HepG2 (cell line): ENCODE measurements around the gene LYRM2. TPM values are rescaled to one million over a fixed set of nuclear protein-coding genes. Genes with fewer than 3 reads are reported as not detected.

Experiments
- ATF4 ChIP-seq, 2 experiments: fragments of 450-650 bp in 1 of 2; sonication (generic) in 1 of 2; formaldehyde crosslinking; IDR thresholded peaks; 2 replicates each; pipeline versions ENCODE4 v1.5.0 to v1.8.0; 2020 to 2022; ENCODE audit warnings: mild to moderate bottlenecking in 1 of 2, missing genetic modification reagents in 1 of 2
- DRAP1 ChIP-seq: IDR thresholded peaks from 2 replicates; pipeline ENCODE4 v1.6.1; 2016; ENCODE audit warnings: missing genetic modification reagents, missing compliant biosample characterization
- KAT7 ChIP-seq: IDR thresholded peaks from 2 replicates; pipeline ENCODE4 v1.6.1; 2018; ENCODE audit warnings: borderline replicate concordance, missing compliant biosample characterization
- KDM2A ChIP-seq: sonication (generic); formaldehyde crosslinking; IDR thresholded peaks from 2 replicates; pipeline ENCODE4 v1.4.0; 2020; ENCODE audit warnings: low read depth, missing genetic modification reagents, borderline replicate concordance
- LBX2 ChIP-seq: sonication (generic); formaldehyde crosslinking; IDR thresholded peaks from 2 replicates; pipeline ENCODE4 v1.5.0; 2020; ENCODE audit warnings: missing genetic modification reagents, mild to moderate bottlenecking, borderline replicate concordance
- MED1 ChIP-seq: sonication (generic); formaldehyde crosslinking; IDR thresholded peaks from 2 replicates; pipeline ENCODE4 v1.4.0; 2020; ENCODE audit warnings: missing genetic modification reagents
- NCOA2 ChIP-seq: sonication (generic); formaldehyde crosslinking; IDR thresholded peaks from 2 replicates; pipeline ENCODE4 v1.8.0; 2022; ENCODE audit warnings: inconsistent platforms
- PHF21A ChIP-seq: sonication (generic); formaldehyde crosslinking; IDR thresholded peaks from 2 replicates; pipeline ENCODE4 v1.5.0; 2020; ENCODE audit warnings: mild to moderate bottlenecking, missing genetic modification reagents
- PHF8 ChIP-seq: sonication (generic); formaldehyde crosslinking; IDR thresholded peaks from 2 replicates; pipeline ENCODE4 v1.5.0; 2020; ENCODE audit warnings: missing genetic modification reagents
- POLR2AphosphoS5 ChIP-seq: IDR thresholded peaks from 2 replicates; pipeline ENCODE4 v1.6.1; 2012; ENCODE audit warnings: low read depth, low read length
- SALL2 ChIP-seq: sonication (generic); formaldehyde crosslinking; IDR thresholded peaks from 2 replicates; pipeline ENCODE4 v1.8.1; 2023; ENCODE audit warnings: mild to moderate bottlenecking, missing genetic modification reagents, inconsistent platforms
- SP1 ChIP-seq, 2 experiments: fragments of 450-650 bp in 1 of 2; sonication (generic) in 1 of 2; formaldehyde crosslinking in 1 of 2; IDR thresholded peaks; 2 replicates each; pipeline versions ENCODE4 v1.4.0 to v1.6.1; 2016 to 2020; ENCODE audit warnings: missing genetic modification reagents in 1 of 2
- XRCC5 ChIP-seq: fragments of 200-400 bp; formaldehyde crosslinking; optimal IDR thresholded peaks from 2 replicates; pipeline ENCODE3; 2017; ENCODE audit warnings: mild to moderate bottlenecking, low read length
- ZMYM3 ChIP-seq: sonication (generic); formaldehyde crosslinking; IDR thresholded peaks from 2 replicates; pipeline ENCODE4 v1.5.1; 2020; ENCODE audit warnings: mild to moderate bottlenecking, missing genetic modification reagents
- ZNF224 ChIP-seq: sonication (generic); formaldehyde crosslinking; IDR thresholded peaks from 2 replicates; pipeline ENCODE4 v1.5.0; 2020; ENCODE audit warnings: mild to moderate bottlenecking, missing genetic modification reagents
- ZNF414 ChIP-seq: sonication (generic); formaldehyde crosslinking; IDR thresholded peaks from 2 replicates; pipeline ENCODE4 v1.5.0; 2020; ENCODE audit warnings: missing genetic modification reagents
- ZNF607 ChIP-seq: sonication (generic); formaldehyde crosslinking; IDR thresholded peaks from 2 replicates; pipeline ENCODE4 v1.5.1; 2020; ENCODE audit warnings: missing genetic modification reagents, mild to moderate bottlenecking, borderline replicate concordance
- ZNF614 ChIP-seq: IDR thresholded peaks from 2 replicates; pipeline ENCODE4 v1.6.1; 2018; ENCODE audit warnings: missing biosample characterization, missing genetic modification reagents, inconsistent platforms, borderline replicate concordance
- ZNF713 ChIP-seq: sonication (generic); formaldehyde crosslinking; IDR thresholded peaks from 2 replicates; pipeline ENCODE4 v1.4.0; 2020; ENCODE audit warnings: mild to moderate bottlenecking, missing genetic modification reagents
- ZSCAN25 ChIP-seq: sonication (generic); formaldehyde crosslinking; IDR thresholded peaks from 2 replicates; pipeline ENCODE4 v1.8.0; 2022; ENCODE audit warnings: mild to moderate bottlenecking, missing genetic modification reagents
- ZSCAN31 ChIP-seq: sonication (generic); formaldehyde crosslinking; IDR thresholded peaks from 2 replicates; pipeline ENCODE4 v1.5.0; 2020; ENCODE audit warnings: low read depth, mild to moderate bottlenecking, missing genetic modification reagents
- polyA plus RNA-seq, 8 experiments: library from polyadenylated mRNA; depleted of rRNA in 3 of 8; stranded (reverse) in 7 of 8; unstranded in 1 of 8; fragments of >200 nt; fragmentation: Illumina TruSeq in 4 of 8; extraction: Trizol in 4 of 8; gene quantifications; 2 replicates each; pipeline versions ENCODE4 v1.2.1 to v1.2.3, GENCODE V29; 2011 to 2016; ENCODE audit warnings: low read depth in 4 of 8, missing spikeins in 1 of 8, mixed read lengths in 1 of 8; ENCODE audit not compliant: insufficient read depth in 1 of 8
- total RNA-seq, 5 experiments: library from RNA; depleted of rRNA; stranded (reverse); fragments of >200 nt; fragmentation: Illumina TruSeq; extraction: Trizol; gene quantifications; 2 replicates each; pipeline ENCODE4 v1.2.3, GENCODE V29; 2016; ENCODE audit warnings: low read depth in 1 of 5
- TF ChIP-seq, protein P1 (sequence below): sonication (generic); formaldehyde crosslinking; IDR thresholded peaks from 2 replicates; pipeline ENCODE4 v1.5.0; 2020; ENCODE audit warnings: missing genetic modification reagents
- TF ChIP-seq, protein P2 (sequence below): sonication (generic); formaldehyde crosslinking; IDR thresholded peaks from 2 replicates; pipeline ENCODE4 v1.4.0; 2020; ENCODE audit warnings: missing genetic modification reagents

Gene LYRM2
- total and polyA plus RNA-seq, 2 of the 13 experiments (the other 11 are each of a cell fraction or from before 2014, with no cell fraction given): 17.8 to 32.6 TPM

DNA sequence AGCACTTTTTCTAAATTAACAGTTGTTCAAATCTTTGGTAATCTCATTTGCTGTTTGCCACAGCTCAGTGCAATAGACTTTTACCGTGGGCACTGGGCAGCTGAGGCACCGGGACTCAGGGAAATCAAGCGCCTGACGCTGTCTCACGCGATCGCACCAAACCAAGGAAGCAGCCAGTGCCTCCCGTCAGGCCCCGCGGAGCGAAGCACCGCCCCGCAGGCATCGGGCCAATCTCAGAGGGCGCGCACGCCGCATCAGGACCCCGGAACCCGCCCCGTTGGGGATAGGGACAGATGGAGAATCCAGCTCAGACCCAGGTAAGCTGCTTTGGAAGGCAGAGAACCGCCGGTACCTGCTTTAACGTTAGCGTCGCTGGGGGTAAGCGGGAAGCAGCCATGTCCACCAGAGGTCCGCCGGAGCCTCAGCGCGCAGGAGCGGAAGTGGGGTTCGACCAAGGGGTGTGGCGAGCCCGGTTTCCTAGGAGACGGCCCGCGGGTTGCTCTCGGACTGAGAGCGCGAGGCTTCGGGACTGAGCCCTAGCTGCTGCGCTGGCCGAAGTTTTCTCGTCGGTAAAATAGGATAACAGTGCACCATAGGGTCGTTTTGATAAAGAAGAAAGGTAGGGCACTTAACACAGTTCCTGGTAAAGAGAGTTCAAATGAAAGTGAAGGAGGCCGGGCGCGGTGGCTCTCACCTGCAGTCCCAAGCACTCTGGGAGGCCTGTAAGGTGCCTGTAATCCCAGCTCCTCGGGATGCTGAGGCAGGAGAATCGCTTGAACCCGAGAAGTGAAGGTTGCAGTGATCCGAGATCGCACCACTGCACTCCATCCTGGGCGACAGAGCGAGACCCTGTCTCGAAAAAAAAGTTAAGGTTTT, at the start of gene LYRM2 (continued):
- TF ChIP-seq ZSCAN31 (CRISPR knock-in tag) (peak; percentile 57; the same call in 1 of the 2 replicates), XRCC5 (peak; percentile 25), PHF8 (CRISPR knock-in tag) (peak; percentile 97), POLR2AphosphoS5 (peak; percentile 97), SP1 (IDR thresholded peaks at IDR 0.05) (no peak), SP1 (CRISPR knock-in tag; IDR thresholded peaks at IDR 0.05) (peak; percentile 62), SALL2 (CRISPR knock-in tag) (0 out of 2 replicates have a peak, but pooled peaks have one; percentile 33), ZNF414 (CRISPR knock-in tag) (no peak), PHF21A (peak; percentile 49; the same call in 1 of the 2 replicates), ATF4 (CRISPR knock-in tag; IDR thresholded peaks at IDR 0.05) (peak in 1 of 2 experiments; percentile 59; a peak in 2 of 4 replicates), KAT7 (CRISPR knock-in tag) (peak; percentile 41; the same call in 1 of the 2 replicates), ZMYM3 (CRISPR knock-in tag) (peak; percentile 31; the same call in 1 of the 2 replicates), LBX2 (CRISPR knock-in tag) (no peak; the same call in 1 of the 2 replicates), DRAP1 (peak; percentile 18; the same call in 1 of the 2 replicates), ZNF607 (peak; percentile 92; the same call in 1 of the 2 replicates), NCOA2 (no peak), ZSCAN25 (CRISPR knock-in tag) (peak; percentile 52; the same call in 1 of the 2 replicates), ZNF224 (CRISPR knock-in tag) (peak; percentile 77; the same call in 1 of the 2 replicates), MED1 (CRISPR knock-in tag) (peak; percentile 55), ZNF614 (CRISPR knock-in tag) (0 out of 2 replicates have a peak, but pooled peaks have one; percentile 51), ZNF713 (CRISPR knock-in tag) (no peak), KDM2A (peak; percentile 91)
- TF ChIP-seq, protein P1, sequence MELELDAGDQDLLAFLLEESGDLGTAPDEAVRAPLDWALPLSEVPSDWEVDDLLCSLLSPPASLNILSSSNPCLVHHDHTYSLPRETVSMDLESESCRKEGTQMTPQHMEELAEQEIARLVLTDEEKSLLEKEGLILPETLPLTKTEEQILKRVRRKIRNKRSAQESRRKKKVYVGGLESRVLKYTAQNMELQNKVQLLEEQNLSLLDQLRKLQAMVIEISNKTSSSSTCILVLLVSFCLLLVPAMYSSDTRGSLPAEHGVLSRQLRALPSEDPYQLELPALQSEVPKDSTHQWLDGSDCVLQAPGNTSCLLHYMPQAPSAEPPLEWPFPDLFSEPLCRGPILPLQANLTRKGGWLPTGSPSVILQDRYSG (CRISPR knock-in tag): peak; percentile 74; the same call in 1 of the 2 replicates
- TF ChIP-seq, protein P2, sequence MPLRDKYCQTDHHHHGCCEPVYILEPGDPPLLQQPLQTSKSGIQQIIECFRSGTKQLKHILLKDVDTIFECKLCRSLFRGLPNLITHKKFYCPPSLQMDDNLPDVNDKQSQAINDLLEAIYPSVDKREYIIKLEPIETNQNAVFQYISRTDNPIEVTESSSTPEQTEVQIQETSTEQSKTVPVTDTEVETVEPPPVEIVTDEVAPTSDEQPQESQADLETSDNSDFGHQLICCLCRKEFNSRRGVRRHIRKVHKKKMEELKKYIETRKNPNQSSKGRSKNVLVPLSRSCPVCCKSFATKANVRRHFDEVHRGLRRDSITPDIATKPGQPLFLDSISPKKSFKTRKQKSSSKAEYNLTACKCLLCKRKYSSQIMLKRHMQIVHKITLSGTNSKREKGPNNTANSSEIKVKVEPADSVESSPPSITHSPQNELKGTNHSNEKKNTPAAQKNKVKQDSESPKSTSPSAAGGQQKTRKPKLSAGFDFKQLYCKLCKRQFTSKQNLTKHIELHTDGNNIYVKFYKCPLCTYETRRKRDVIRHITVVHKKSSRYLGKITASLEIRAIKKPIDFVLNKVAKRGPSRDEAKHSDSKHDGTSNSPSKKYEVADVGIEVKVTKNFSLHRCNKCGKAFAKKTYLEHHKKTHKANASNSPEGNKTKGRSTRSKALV (CRISPR knock-in tag): peak; percentile 59; the same call in 1 of the 2 replicates
